Activated B cell treated with CpG ODN at 0.5 μM for 24 hours (primary cell): ENCODE results near the gene TNFRSF9. TPM values are rescaled to one million over a fixed set of nuclear protein-coding genes. Genes with fewer than 3 reads are reported as not detected.

Source experiments
- ATAC-seq: fragments of 200-7000 bp; cut with Tn5 transposase; one replicate; pipeline ENCODE4 v1.10.0; 2021; ENCODE audit warnings: low read depth, mild to moderate bottlenecking, moderate library complexity
- CTCF ChIA-PET: fragments of 350-600 bp; sonication (Branson Sonifier 250); formaldehyde crosslinking; loops from one replicate; lab custom pipeline; 2021; ENCODE audit warnings: antibody characterized with exemption; lab: Charles Lee
- POLR2A ChIA-PET: fragments of 350-600 bp; sonication (Branson Sonifier 250); formaldehyde crosslinking; loops from one replicate; lab custom pipeline; 2021; ENCODE audit warnings: antibody characterized with exemption; lab: Charles Lee
- DNase-seq: peaks from one replicate; pipeline ENCODE4 v3.0.0; 2022
- H3K27ac Mint-ChIP-seq: one replicate; pipeline ENCODE4 v1.8.0; 2020; ENCODE audit warnings: mixed read lengths
- H3K27me3 Mint-ChIP-seq: one replicate; pipeline ENCODE4 v1.8.0; 2021; ENCODE audit warnings: mixed read lengths
- H3K36me3 Mint-ChIP-seq: one replicate; pipeline ENCODE4 v1.8.0; 2021; ENCODE audit warnings: low read depth, mixed read lengths
- H3K4me1 Mint-ChIP-seq: one replicate; pipeline ENCODE4 v1.8.0; 2021; ENCODE audit warnings: mixed read lengths
- H3K4me3 Mint-ChIP-seq: one replicate; pipeline ENCODE4 v1.8.0; 2020; ENCODE audit warnings: mild to moderate bottlenecking, mixed read lengths
- H3K9me3 Mint-ChIP-seq: one replicate; pipeline ENCODE4 v1.8.0; 2020; ENCODE audit warnings: mixed read lengths
- intact Hi-C: fragments of 100-400 bp; cut with micrococcal nuclease; formaldehyde crosslinking; loops from one replicate; pipeline ENCODE4 v1.15.1; 2024
- total RNA-seq: library from RNA; stranded (reverse); gene quantifications from 2 replicates; pipeline ENCODE4 v1.2.3, GENCODE V29; 2022
- TF ChIP-seq, protein P1 (sequence below): fragments of 200-600 bp; IDR thresholded peaks from one replicate; pipeline ENCODE4 v1.8.0; 2022; ENCODE audit warnings: antibody characterized with exemption, mild to moderate bottlenecking

Gene TNFRSF9
- total RNA-seq, 1 donor from 2014 or later, result 2.2 TPM

DNA sequence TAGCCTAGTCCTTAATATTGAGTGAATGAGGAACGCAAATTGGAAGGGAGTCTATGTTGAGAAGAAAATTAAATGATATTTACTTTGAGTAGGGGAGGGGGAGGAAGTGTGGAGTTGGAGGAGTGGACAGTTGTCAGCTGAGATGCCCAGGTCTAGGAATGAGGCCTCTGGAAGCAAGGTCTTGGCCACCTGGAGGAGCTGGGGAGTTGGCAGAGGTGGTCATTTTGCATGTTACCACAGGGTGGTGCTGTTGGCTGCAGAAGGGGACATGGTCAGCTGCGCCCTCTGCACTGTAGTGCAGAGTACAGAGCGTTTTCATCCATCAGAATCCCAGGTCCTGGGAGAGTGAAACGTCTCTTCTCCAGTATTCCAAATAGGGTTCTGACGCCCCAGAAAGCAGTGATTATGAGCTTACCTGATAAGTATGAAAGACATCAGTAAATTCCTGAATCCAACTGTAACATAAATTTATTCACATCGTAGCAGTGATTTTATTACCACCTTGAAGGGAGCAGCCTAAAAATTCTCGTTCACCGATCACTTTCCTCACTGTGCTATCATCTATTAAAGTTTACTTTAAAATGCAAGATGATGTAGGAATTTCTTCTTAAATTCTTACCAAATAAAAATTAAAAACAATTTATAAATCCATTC lies 34.7 kb upstream of the TNFRSF9 start:
- ATAC-seq, result peak; percentile 50
- POLR2A ChIA-PET, result interaction anchor here (0.6 kb wide), 2 partner anchors 349 to 741 kb away, joined by 3 to 4 read pairs; no protein-coding TSS in a partner anchor
- Mint-ChIP-seq H3K4me1 (peaks cover 2% of the 10 kb centered on the region), H3K27ac (no peak overlapping the region), H3K27me3 (no peaks in the 10 kb centered on the region), H3K36me3 (peaks cover 75% of the 10 kb centered on the region), H3K9me3 (no peaks in the 10 kb centered on the region), H3K4me3 (no peak overlapping the region)
- no peak for DNase-seq
- CTCF ChIA-PET, result interaction anchor here (0.6 to 1.6 kb wide), 5 partner anchors 9 to 873 kb away, joined by 3 to 6 read pairs (median 3); no protein-coding TSS in a partner anchor
- TF ChIP-seq, protein P1, sequence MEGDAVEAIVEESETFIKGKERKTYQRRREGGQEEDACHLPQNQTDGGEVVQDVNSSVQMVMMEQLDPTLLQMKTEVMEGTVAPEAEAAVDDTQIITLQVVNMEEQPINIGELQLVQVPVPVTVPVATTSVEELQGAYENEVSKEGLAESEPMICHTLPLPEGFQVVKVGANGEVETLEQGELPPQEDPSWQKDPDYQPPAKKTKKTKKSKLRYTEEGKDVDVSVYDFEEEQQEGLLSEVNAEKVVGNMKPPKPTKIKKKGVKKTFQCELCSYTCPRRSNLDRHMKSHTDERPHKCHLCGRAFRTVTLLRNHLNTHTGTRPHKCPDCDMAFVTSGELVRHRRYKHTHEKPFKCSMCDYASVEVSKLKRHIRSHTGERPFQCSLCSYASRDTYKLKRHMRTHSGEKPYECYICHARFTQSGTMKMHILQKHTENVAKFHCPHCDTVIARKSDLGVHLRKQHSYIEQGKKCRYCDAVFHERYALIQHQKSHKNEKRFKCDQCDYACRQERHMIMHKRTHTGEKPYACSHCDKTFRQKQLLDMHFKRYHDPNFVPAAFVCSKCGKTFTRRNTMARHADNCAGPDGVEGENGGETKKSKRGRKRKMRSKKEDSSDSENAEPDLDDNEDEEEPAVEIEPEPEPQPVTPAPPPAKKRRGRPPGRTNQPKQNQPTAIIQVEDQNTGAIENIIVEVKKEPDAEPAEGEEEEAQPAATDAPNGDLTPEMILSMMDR, result no peak
- intact Hi-C loops, result no loop called here

DNA sequence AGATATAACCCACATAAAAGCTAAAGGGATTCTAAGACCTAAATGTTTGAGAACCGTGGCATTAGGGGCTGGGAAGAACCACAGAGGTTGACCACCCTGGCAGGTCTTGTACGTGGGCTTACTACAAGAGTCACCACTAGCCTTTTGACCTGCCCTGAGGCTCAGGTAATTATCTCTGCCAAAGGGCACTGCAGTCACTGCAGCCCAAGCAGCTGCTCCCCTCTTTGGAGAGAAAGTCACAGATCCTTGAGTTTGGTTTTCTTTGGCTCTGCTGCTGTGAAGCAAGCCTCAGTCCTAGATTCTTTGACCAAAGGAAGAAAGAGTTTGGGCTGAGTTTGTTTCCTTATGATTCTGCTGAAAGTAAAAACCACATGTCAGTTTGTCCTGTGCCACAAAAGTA lies 32.4 kb upstream of the TNFRSF9 start:
- CTCF ChIA-PET, result interaction anchor here (1.4 kb wide), 1 partner anchor 11 kb away, joined by 5 read pairs; no protein-coding TSS in a partner anchor
- POLR2A ChIA-PET, result no interaction called here
- H3K36me3 Mint-ChIP-seq, result peaks cover 69% of the 10 kb centered on the region

DNA sequence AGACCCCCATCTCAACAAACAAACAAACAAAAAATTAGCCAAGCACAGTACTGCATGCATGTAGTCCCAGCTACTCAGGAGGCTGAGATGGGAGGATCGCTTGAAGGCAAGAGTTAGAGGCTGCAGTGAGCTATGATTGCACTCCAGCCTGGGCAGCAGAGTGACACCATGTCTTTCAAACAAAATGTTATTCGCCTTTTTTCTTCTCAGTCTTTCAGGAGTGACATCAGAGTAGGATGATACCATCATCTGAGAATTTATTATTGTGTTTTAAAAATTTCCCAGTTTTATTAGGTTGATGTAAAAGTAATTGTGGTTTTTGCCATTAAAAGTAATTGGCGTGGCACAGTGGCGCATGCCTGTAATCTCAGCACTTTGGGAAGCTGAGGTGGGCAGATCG lies 31.6 kb upstream of the TNFRSF9 start:
- ATAC-seq (no peak), DNase-seq (no peak)
- Mint-ChIP-seq H3K36me3 (peaks cover 67% of the 10 kb centered on the region), H3K27me3 (no peaks in the 10 kb centered on the region), H3K9me3 (no peaks in the 10 kb centered on the region), H3K4me1 (peaks cover 4% of the 10 kb centered on the region), H3K4me3 (no peak overlapping the region), H3K27ac (no peak overlapping the region)
- TF ChIP-seq, protein P1, result no peak
- CTCF ChIA-PET, result no interaction called here
- intact Hi-C loops, result no loop called here
- POLR2A ChIA-PET, result interaction anchor here (0.6 kb wide), 1 partner anchor 845 kb away, joined by 6 read pairs; the partner anchor contains the start of gene RERE

More for the DNA sequence above, 32.4 kb upstream of the TNFRSF9 start:
- TF ChIP-seq, protein P1, result no peak
- H3K4me3 Mint-ChIP-seq, result no peak overlapping the region
- intact Hi-C loops, result no loop called here
- peaks cover 2% of the 10 kb centered on the region for H3K4me1 Mint-ChIP-seq
- no peaks in the 10 kb centered on the region for H3K27me3 Mint-ChIP-seq
- H3K9me3 Mint-ChIP-seq, result no peaks in the 10 kb centered on the region
- ATAC-seq (no peak), DNase-seq (no peak)
- H3K27ac Mint-ChIP-seq, result no peak overlapping the region

DNA sequence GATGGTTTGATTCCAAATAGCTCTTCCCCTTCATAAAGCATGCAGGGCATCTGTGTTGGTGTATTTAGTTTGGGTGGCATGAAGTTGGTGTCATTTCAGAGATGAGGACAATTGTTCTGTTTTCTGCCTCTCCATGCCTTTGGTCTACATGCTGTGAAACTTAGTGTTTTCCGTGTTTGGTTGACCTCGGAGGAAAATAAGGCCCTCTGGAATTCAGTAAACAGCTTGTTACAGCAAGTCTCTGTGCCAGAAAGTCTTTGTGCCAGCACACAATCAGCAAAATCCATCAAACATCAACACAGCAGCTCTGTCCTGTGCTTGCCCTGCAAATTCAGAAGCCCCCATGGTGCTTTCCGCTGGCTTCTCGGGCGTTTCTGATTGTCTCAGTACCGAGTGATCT lies 30.4 kb upstream of the TNFRSF9 start:
- intact Hi-C loops, result no loop called here
- no peaks in the 10 kb centered on the region for H3K9me3 Mint-ChIP-seq
- DNase-seq (no peak), ATAC-seq (no peak)
- TF ChIP-seq, protein P1, result no peak
- H3K4me1 Mint-ChIP-seq, result peaks cover 11% of the 10 kb centered on the region
- no peak overlapping the region for H3K27ac Mint-ChIP-seq
- ChIA-PET POLR2A (no interaction called here), CTCF (no interaction called here)
- H3K36me3 Mint-ChIP-seq, result peaks cover 67% of the 10 kb centered on the region
- H3K4me3 Mint-ChIP-seq, result no peak overlapping the region
- H3K27me3 Mint-ChIP-seq, result no peaks in the 10 kb centered on the region

DNA sequence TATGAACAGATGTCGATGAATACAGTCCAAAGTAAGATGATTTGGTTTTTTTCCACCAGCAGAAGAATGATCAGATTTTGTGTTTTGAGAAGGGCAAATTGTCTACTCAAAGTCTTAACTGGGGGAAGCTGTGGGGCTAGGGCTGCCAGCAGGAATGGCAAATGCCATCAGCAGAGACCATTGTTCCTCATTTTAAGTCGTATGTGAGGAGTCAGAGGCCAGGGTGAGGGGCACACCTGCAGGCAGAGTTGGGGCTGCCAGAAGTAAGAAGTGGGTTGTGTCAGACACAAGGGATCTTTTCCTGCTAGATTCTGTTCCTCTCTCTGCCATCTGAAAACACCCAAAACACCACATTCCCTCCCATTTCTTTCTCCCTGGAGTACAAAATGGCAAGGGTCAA lies 29.6 kb upstream of the TNFRSF9 start:
- Mint-ChIP-seq H3K9me3 (no peaks in the 10 kb centered on the region), H3K36me3 (peaks cover 70% of the 10 kb centered on the region), H3K4me3 (no peak overlapping the region), H3K27ac (no peak overlapping the region), H3K4me1 (peaks cover 16% of the 10 kb centered on the region), H3K27me3 (no peaks in the 10 kb centered on the region)
- POLR2A ChIA-PET, result no interaction called here
- DNase-seq (no peak), ATAC-seq (no peak)
- TF ChIP-seq, protein P1, result no peak
- intact Hi-C loops, result no loop called here
- CTCF ChIA-PET, result no interaction called here
